HTR-8/SVneo (cell line): Measurements from ENCODE around the gene CXCL12.
A peak's percentile ranks its signal among the peaks of the same experiment; 100 is the strongest.

Experiments used
- DNase-seq: peaks from one replicate; pipeline ENCODE4 v3.0.0; 2011; ENCODE audit warnings: low spot score, mixed read lengths; ENCODE audit not compliant: insufficient read length
- FAIRE-seq: peaks from 2 replicates; lab custom pipeline; 2011; peaks lifted over from hg19 to GRCh38; lab: Jason Lieb, UNC

CXCL12 gene

DNA sequence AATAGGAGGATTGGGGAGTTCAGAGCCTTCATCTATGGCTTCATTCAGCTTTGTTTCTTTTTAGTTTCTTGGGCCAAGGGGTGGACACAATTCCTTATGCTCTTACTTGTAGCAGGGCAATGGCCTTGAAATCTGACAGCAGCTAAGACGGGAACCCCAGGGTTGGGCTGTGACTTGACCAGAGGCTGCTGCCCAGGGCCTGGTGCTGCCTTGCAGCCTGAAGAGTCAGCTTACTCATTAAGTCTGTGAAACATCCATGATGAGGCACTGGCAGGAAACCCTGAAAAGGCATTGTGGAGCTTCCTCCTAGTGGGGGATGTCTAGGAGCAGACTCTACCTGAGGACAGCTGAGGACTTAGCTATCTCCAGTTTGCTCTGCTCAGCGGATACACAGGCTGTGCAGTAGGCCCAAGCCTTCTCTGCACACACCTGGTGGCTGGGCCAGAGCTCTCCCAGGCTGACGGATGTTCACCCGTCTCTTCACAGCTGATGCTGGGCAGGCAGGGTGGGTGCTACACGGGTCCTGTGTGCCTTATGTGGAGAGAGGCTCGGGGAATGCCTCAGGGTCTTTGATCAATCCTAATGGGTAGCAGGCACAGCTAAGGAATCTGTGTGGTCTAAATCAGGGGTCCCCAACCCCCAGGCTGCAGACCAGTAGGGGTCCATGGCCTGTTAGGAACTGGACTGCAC lies 17.8 kb downstream of the CXCL12 start:
- no peak for FAIRE-seq
- no peak for DNase-seq

DNA sequence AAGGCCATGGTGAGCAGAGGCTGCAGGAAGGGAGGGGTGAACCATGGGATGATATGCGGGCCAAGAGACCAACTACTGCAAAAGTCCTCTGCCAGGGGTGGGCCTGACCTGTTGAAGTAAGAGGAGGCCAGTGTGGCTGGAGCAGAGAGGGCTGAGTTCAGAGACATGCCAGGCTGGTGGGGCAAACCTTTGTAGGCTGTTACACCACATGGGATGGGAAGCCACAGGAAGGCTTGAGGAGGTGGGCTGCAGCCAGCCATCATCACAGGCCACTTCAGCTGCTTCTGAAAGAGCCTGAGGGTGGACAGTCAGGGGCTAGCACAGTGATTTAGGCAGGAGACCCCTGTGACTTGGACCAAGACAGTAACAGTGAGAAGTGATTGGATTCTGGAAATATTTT lies 20.3 kb downstream of the CXCL12 start:
- DNase-seq (no peak), FAIRE-seq (no peak)

DNA sequence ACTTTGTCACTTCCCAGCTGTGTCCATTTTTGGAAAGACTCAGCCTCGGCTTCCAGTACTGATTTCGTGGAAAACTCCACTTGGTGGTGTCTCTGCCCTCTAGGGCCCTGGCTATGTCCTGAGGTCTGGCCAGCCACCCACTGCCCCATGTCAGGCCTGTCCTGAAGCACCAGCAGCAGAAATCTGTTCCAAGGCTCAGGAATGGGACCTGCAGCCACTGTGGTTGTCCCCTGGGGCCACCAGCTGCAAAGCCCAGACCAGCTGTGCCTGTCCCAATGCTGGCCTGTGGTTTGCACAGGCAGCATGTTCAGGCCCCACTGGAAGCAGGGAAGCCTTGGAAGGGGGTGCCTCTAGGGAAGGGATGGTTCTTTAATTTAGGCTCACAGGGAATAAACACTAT lies 21.2 kb downstream of the CXCL12 start:
- DNase-seq (no peak), FAIRE-seq (no peak)

DNA sequence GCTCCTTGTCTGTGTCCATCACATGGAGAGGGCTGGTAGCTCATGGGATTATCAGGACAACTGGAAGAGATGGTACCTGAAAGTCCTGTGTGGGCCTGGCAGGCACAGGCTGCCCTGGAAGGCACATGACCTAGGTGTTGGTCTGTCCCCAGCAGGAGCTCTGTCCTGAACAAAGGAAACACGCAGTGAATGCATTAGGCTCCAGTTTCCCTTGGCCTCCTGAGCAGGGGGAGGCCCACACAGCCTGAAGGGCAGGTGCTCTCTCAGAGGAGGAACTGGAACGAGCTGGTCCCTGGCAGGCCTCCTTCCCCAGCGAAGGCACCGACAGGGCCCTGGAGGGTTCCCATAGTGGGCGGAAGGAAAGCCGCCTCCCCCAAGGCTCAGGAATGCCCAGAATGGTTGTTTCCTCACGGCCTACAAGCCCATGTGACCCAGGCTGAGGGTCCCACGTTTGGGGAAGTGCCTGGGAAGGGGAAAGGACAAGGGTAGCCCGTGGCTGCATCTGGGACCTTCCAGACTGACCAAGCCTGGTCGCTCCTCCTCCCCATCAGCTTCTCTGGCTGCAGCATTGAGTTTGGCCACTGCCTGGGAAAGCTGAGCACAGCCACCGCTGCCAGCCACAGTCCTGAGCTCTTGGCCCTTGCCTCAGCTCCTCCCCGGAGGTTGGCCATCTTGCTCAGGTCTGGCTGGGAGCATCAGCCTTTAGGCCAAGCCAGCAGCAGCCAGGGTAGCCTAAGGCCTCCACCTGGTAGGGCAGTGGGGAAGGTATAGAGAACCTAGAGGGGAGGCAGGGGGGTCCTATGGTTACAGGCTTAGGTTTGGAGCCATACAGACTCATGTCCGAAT lies 21.8 kb downstream of the CXCL12 start:
- no peak for FAIRE-seq

DNA sequence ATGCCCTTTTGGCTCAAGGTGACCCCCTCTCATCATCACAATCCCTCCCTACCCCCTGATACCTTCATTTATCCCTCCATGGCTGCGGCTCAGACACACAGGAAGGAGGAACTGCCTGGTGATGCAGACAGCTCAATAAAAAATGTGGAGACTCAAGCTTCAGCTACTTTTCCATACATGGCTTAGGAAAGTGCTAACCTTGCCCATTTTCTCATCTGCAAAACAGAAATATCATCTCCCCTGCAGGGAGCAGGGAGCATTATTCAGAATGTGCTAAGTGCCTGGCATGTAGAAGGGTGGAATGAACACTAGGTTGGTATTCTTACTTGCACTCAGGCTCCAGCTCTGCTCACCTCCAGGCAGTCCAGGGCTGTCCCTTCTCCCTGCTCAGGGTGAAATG lies 23.8 kb downstream of the CXCL12 start:
- FAIRE-seq = no peak

More for the DNA sequence above, 21.8 kb downstream of the CXCL12 start:
- DNase-seq = no peak

DNA sequence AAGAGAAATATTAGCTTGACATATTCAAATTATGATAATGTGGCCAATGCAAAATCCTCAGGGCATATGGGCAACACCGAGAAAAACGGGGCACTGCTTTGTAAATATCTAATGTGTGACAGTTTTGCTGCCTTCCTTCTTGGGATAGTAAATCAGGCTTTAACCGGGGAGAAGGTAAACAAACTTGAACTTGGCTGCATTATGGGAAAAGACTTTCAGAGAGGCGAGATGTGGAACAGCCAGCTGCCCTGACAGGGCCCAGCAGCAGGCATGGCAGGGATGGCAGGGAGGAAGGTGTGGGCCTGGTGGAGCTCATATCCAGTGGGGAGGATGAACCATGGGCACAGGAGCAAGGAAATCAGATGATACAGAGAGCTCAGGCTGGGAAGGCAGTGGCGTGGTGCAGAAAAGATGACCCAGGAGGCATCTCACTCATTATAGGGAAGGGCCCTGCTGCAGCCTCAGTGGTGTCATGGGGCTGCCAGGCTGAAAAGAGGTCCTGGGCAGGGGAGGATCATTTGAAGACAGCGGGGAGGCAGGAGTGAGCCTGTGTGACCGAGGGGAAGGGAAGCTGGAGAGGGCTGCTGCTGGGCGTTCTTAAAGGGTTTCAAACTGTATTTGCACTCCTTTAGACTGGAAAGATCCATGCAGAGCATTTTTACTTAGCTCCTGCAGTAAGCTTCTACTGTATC lies 26.7 kb downstream of the CXCL12 start:
- no peak for FAIRE-seq
- no peak for DNase-seq

More for the DNA sequence above, 23.8 kb downstream of the CXCL12 start:
- DNase-seq = no peak

DNA sequence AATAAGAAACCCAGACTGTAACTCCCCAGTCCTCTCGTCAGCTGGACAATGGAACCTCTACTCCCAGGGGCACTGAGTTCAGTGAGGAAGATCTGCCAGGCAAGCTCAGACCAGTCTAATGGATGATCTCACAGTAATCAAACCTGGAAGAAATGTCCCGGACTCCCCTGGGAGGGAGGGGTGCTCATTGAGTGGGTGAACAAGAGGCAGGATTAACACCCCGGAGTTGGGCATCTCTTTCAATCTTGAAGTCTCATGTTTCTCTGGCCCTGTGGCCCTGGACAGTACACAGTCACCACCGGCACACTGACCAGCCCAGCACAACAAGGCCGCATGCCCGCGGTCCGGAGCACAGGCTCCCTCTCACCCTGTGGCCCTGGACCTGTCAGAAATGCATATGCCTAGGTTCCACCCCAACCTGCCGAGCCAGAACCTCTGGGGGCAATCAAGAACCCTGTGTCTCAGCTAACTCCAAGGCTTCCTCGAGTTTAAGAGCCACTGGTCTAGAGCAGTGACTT lies 27.8 kb downstream of the CXCL12 start:
- DNase-seq = no peak

DNA sequence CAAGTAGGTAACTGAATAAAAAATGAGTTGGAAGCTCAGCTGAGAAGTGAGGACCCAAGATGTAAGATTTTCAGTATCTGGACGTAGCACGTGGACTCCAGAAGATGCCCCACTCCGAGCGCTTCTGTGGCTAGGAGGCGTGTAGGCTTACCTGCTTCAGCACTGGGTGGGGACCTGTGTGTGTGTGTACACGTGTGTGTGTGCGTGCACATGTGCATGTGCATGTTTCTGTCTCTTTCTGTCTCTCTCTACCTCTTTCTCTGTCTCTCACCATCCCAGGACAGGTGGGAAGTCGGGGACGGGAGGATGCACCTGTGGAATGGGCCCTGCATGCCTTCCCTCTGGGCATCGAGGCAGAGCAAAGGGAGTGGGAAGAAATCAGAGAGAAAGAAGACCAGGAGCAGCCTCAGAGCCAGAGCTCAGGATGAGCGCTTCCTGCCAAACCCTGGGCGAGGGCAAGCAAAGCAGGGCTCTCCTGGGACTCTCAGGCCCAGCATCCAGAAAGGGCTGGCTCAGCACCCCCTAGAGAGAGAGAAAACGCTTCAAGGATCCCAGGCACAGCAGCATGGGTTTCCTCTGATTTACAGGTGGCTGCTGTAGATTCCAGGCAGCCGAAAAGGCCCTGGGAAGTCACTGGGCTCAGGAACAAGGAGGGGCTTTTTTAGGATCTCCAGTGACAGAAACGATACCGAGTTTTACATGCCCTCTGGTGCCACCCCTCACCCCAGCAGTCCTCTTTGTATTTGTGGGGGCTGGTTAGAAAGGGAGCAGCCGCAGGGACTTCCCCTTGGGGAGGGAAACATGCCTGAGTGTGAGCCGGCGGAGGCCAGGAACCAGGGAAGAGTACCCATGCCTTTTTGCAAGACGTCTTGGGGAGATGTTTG lies 28.5 kb downstream of the CXCL12 start:
- DNase-seq = no peak
- FAIRE-seq = no peak

More for the DNA sequence above, 27.8 kb downstream of the CXCL12 start:
- FAIRE-seq = no peak

DNA sequence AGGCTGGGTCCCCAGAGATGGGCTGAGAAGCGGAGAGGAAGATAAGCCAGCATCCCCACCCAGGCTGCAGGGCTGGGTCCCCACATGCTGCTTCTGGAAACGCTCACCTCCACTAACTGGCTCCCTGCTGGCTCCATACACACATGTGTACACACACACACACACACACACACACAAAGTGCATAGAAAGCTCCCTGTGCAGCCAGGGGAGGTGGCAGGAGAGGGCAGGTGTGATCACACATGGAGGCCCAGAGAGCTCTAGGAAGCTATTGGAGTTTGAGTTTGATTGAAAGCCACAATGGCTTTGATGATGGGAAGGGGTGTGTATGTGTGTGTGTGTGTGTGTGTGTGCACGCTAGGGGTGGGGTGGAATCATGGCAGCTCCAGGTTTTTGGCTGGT lies 29.3 kb downstream of the CXCL12 start:
- DNase-seq (no peak), FAIRE-seq (no peak)

DNA sequence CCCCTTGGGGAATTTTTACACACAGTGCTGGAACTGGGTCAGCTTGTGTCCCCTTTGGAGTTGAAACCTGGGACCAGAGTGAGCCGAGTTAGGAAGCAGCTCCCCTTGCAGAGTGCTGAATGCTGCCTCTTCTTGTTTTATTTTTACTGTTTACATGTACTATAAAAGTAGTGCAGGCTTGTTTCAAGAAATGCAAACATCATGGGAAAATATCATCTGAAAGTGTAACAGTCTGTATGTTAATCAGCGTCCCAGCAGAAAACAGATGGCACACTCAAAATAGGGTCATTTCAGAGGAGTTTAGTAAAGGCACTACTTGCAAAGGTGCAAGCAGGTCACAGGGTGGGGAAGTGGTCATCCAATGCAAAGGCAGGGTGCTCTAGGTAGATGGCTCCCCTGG lies 30.1 kb downstream of the CXCL12 start:
- DNase-seq (no peak), FAIRE-seq (no peak)

DNA sequence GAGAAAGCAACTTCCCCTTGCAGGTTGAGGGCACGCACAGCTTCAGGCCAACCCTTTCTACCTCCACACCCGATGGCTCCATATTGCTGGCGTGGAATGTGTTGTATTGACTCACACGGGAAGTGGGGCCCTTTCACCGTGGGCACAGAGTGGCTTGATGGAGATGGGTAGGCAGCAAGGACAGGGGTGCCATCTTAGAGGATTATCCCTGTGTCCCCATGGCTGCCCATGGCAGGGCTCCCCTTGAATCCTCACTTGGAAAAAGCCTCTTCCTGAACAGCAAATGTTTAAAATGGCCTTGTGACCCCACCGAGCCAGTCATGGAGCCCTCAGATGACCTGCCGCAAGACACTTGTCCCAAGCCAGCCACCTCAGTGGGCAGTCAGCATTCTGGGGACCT lies 31.2 kb downstream of the CXCL12 start:
- FAIRE-seq = no peak

DNA sequence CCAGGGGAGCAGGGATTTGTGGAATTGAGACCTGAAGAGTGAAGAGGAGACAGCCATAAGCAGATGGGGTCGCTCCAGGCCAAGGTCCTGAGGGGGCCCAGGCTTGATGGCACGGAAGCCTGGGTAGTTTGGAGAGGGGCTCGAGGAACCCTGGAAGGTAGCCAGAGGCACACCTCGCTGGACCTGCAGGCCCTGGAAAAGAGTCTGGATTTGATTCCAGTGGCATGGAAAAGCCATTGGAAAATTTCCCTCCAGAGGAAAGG lies 31.8 kb downstream of the CXCL12 start:
- FAIRE-seq (no peak), DNase-seq (no peak)

More for the DNA sequence above, 31.2 kb downstream of the CXCL12 start:
- DNase-seq = no peak

DNA sequence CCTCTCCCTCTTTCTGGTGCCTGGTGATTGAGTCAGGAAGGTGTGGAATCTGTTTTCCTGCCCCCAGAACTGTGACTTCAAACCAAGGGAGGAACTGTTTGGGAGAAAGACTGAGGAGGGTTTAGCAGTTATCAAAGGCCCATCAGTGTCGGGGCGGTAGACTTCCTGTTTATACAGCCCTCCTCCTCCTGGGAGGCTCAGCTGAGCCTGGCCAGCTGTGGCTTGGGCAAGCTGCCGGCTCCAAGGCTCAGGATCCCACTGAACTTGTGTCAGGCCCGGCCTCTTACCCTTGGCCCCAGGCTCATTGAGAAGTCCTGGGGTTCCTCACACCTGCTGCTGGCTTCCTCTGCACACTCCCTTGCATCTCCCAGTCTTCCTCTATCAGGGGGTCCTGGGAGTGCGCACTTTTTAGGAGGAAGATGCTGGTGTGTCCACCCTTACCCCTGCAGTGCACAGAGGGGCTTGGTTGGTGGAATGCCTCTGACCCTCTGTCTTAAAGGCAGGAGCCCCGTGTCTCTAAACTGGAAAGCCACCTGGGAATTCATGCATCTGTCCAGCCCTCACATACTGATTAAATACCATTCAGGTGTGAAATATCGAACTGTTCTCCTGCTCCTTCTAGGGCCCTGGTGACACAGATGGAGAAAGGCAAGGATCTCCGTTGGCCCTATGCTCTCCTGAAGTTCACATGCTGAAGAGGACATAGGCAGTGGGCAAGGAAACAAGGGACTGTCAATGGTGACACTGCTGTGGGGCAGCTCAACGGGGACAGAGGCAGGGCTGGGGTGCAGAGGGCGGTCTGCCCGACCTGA lies 32.4 kb downstream of the CXCL12 start:
- FAIRE-seq (no peak), DNase-seq (peak; percentile 42)

DNA sequence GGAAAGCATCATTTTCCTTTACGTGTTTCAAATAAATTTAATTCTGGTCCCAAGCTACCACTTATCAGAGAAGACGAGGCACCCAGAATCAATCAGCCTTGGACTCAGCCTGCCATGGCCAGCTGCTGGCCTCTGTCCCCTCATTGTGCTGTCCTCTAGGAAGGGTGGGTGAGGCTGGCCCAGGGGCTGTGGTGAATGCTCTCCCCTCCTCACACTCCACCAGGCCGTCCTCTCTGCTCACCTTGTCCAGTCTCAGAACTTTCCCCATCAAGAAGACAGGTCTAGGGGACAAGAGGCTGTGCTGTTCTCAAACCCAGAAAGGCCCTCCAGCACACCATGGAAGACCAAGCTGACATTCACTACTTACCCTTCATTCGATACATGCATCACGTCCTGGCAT lies 36.4 kb downstream of the CXCL12 start:
- DNase-seq = no peak
- FAIRE-seq = no peak

DNA sequence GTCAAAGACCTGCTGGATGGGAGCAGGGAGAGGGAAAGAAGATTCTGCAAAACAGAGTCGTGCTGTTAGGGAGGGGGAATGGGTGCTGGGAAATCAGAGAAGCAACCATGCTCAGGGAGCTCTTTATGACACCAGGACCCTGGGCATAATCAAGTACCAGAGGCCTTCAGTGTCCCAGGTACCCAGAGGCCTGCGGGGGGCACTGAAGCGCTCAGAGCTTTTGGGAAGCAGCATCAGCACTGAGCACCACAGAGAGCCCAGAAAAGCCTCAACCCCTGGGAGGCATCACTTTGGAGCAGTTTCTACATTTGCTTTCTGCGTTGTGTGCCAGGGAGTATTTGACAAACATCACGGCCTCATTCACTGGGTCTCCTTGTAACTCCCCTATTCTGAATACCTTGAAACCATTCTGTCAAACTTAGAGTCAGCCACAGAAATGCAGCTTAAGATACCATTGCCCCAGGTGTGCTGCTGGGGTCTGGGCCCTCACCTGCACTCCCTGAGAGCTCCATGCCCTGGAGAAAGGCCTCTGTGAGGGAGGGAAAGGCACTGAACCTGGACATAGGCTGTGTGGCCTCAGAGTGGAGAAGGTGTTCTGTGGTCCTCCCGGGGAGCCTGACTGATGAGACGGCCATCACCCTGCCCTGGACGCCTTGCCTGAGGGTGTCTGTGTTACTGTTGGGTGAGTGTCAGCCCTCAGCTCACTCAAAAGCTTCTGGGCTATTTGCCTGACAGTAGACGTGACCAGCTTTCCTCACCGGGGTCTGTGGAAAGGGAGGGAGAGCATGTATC lies 37.1 kb downstream of the CXCL12 start:
- DNase-seq (no peak), FAIRE-seq (no peak)

DNA sequence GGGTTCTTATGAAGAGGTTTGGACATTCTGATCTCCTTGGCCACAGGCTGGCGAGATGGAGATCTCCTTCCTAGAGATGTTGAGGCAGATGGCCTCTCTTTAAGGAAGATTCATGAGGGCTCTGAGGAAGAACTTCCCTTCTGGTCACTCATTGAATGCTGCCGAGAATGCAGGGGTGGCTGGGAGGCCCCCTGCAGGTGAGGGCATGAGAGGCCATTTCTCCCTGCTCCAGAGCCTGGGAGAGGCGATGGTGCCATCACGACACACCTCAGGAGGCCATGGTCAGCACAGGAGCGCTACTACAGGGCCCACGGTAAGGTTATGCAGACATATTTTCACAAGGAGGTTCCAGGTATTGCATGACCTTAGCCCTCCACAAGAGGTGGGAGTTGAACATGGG lies 40.2 kb downstream of the CXCL12 start:
- DNase-seq = no peak
- no peak for FAIRE-seq

DNA sequence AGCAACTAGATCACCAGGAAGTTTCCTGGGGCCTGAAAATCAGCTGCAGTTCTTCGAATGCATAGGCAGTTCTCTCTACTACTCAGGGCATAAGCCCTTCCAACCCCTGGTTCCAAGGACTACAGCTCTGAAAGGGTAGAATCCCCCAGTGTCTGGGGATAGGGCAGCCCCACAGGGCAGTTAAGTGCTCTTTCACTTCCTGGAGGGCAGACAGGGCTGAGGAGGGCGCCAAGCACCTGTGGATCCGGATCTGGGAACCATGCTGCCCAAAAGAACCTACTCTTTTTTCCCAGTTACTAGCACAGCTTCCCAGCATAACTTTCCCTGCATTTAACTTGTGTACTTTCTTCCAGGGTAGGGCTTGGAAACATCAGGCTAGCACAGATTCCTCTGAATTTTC lies 41.1 kb downstream of the CXCL12 start:
- no peak for FAIRE-seq
- no peak for DNase-seq

DNA sequence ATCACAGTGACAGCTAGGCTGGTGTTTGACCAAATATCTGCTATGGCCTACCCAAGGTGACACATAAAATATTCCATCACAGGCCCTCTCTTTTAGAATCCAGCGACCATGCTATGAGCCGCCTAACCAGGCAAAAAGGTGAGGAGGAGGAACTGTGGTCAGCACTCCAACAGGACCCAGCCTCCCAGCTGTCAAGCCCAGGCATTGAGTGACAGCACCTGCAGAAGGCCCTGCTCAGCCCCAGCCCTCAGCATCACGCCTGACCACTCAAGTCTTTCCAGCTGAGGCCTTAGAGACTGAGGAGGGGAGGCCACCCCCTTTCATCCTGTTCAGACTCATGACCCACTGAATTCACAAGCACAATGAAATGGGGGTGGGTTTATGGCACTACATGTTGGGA lies 43.0 kb downstream of the CXCL12 start:
- DNase-seq (no peak), FAIRE-seq (no peak)

DNA sequence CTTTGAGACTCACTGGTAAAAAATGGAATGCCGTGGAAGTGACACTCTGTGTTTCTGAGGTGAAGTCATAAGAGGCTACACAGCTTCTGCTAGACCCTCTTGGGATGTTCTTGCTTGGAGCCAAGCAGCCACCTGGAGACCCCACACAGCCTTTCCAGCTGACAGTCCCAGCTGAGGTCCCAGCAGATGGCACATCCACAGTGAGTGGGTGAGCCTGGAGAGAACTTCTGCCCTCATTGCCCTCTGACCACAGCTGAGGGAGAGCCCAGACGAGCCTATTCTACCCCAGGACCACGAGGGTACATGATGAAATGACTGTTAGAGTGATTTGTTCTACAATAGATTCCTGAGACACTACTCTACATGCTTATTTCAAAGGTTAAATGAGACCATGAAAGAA lies 44.3 kb downstream of the CXCL12 start:
- no peak for DNase-seq
- FAIRE-seq = no peak
